ENCODE data around the gene HIVEP2. TPM values are rescaled to one million over a fixed set of nuclear protein-coding genes. Genes with fewer than 3 reads are reported as not detected.

HIVEP2 gene
- total RNA-seq, 1 donor from 2014 or later, result 18.6 TPM

- no peaks in the 10 kb centered on the region for H3K27me3 ChIP-seq
- TF ChIP-seq, protein P1, sequence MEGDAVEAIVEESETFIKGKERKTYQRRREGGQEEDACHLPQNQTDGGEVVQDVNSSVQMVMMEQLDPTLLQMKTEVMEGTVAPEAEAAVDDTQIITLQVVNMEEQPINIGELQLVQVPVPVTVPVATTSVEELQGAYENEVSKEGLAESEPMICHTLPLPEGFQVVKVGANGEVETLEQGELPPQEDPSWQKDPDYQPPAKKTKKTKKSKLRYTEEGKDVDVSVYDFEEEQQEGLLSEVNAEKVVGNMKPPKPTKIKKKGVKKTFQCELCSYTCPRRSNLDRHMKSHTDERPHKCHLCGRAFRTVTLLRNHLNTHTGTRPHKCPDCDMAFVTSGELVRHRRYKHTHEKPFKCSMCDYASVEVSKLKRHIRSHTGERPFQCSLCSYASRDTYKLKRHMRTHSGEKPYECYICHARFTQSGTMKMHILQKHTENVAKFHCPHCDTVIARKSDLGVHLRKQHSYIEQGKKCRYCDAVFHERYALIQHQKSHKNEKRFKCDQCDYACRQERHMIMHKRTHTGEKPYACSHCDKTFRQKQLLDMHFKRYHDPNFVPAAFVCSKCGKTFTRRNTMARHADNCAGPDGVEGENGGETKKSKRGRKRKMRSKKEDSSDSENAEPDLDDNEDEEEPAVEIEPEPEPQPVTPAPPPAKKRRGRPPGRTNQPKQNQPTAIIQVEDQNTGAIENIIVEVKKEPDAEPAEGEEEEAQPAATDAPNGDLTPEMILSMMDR (IDR thresholded peaks at IDR 0.05), result no peak
- H3K4me3 ChIP-seq, result no peak overlapping the region
- H3K9me3 ChIP-seq, result no peaks in the 10 kb centered on the region
- H3K4me1 ChIP-seq, result peaks cover 8% of the 10 kb centered on the region
- intact Hi-C loops (cut with DNase I), result no loop called here
- ATAC-seq (no peak), DNase-seq (no peak)
- no peaks in the 10 kb centered on the region for H3K36me3 ChIP-seq
- H3K27ac ChIP-seq, result no peak overlapping the region
These were observed 90.1 kb downstream of the HIVEP2 start for GRCh38 chr6:142854589-142855488.

- DNase-seq, result no peak
- Histone ChIP-seq H3K9me3 (no peaks in the 10 kb centered on the region), H3K4me3 (no peak overlapping the region), H3K4me1 (peaks cover 8% of the 10 kb centered on the region), H3K27ac (no peak overlapping the region), H3K36me3 (no peaks in the 10 kb centered on the region), H3K27me3 (no peaks in the 10 kb centered on the region)
- ATAC-seq, result no peak
- intact Hi-C loops (cut with DNase I), result no loop called here
- TF ChIP-seq, protein P1 (IDR thresholded peaks at IDR 0.05), result no peak
These were observed 91.5 kb downstream of the HIVEP2 start for GRCh38 chr6:142853244-142854180.

DNA sequence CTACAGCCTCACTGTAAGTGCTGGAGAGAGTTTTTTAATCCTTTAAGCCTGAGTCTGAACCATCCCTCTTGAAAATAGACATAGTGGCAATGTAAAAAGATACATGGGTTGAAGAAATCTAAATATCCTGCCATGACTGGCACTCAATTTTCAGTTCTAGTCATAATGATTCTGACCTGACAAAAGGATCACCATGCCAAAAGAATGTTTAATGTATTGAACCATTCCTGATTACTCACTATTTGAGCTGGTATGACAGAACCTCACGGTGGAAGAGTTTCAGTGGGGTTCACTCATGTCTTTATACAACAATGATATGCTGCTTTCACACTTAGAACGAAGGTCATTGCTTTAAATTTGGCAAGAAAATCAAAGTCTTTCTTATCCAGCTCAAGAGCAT is 93.4 kb downstream of the HIVEP2 start:
- TF ChIP-seq, protein P1 (IDR thresholded peaks at IDR 0.05), result no peak
- Histone ChIP-seq H3K4me3 (no peak overlapping the region), H3K4me1 (peaks cover 16% of the 10 kb centered on the region), H3K27ac (no peak overlapping the region), H3K27me3 (no peaks in the 10 kb centered on the region), H3K36me3 (no peaks in the 10 kb centered on the region), H3K9me3 (no peaks in the 10 kb centered on the region)
- no peak for DNase-seq
- ATAC-seq, result no peak
- intact Hi-C loops (cut with DNase I), result no loop called here

DNA sequence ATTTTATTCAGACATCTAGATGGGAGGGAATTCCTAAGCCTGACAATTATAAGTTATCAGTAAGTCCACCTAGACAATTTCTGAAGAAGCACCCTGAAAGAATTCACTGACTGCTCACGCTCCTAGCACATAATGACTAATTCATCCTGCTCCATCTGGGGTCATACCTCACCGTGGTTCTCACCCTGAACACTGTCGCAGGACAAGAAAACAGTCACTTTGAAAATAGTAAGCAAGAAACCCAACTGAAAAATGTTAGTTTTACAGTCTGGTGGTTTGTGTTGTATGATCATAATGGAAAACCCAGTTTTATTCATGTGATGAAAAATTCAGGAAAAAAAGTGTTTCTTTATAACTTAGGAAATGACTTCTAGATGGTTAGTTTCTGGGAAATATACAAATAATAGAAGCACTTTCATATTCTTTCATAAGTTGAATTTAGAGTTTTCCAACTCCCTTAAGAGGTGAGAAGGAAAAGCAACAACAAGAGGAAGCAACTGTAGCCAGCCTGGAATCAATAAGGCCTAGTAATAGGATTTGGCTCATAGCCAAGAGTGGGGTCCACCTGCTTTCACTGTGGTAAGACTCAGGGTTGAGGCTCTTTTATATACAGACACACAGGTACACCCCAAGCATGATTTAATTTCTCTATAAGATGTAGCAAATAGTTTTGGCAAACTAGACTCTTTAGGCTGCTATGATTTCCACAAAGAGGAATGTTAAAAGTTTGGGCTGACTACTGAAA is 94.1 kb downstream of the HIVEP2 start:
- ATAC-seq, result no peak
- H3K36me3 ChIP-seq, result no peaks in the 10 kb centered on the region
- H3K4me1 ChIP-seq, result peaks cover 23% of the 10 kb centered on the region
- no peaks in the 10 kb centered on the region for H3K9me3 ChIP-seq
- no peaks in the 10 kb centered on the region for H3K27me3 ChIP-seq
- H3K4me3 ChIP-seq, result no peak overlapping the region
- TF ChIP-seq, protein P1 (IDR thresholded peaks at IDR 0.05), result no peak
- no peak for DNase-seq
- H3K27ac ChIP-seq, result no peak overlapping the region
- intact Hi-C loops (cut with DNase I), result no loop called here

GRCh38 chr6:142848976-142849375 is 96.0 kb downstream of the HIVEP2 start:
- no peak for ATAC-seq
- Histone ChIP-seq H3K27me3 (no peaks in the 10 kb centered on the region), H3K4me3 (no peak overlapping the region), H3K27ac (no peak overlapping the region), H3K9me3 (no peaks in the 10 kb centered on the region), H3K36me3 (no peaks in the 10 kb centered on the region), H3K4me1 (peaks cover 37% of the 10 kb centered on the region)
- TF ChIP-seq, protein P1 (IDR thresholded peaks at IDR 0.05), result no peak
- no peak for DNase-seq
- intact Hi-C loops (cut with DNase I), result no loop called here

Data from upper lobe of right lung (tissue), 1 donor.